H1 (cell line): Measurements from ENCODE around the gene TDRD1. TPM values are rescaled to one million over a fixed set of nuclear protein-coding genes. Genes with fewer than 3 reads are reported as not detected.

Experiments
- POLR2AphosphoS5 ChIP-seq: IDR thresholded peaks from 2 replicates; pipeline ENCODE4 v1.6.1; 2011; ENCODE audit warnings: low read depth, low read length
- SIRT6 ChIP-seq: IDR thresholded peaks from one replicate; pipeline ENCODE4 v1.7.1; 2012; ENCODE audit warnings: low read length, inconsistent platforms
- SIX5 ChIP-seq: IDR thresholded peaks from 2 replicates; pipeline ENCODE4 v1.6.1; 2011; ENCODE audit warnings: mild to moderate bottlenecking, low read depth, low read length
- SRF ChIP-seq: IDR thresholded peaks from 2 replicates; pipeline ENCODE4 v1.6.1; 2011; ENCODE audit warnings: mild to moderate bottlenecking, low read depth, low read length, moderate library complexity
- polyA plus RNA-seq, 7 experiments: library from polyadenylated mRNA; depleted of rRNA in 3 of 7; stranded (reverse) in 5 of 7; unstranded in 2 of 7; fragments of >200 nt in 5 of 7; fragments of 200-250 nt in 2 of 7; gene quantifications; 1 replicate in 5 of 7; 2 replicates in 1 of 7; 4 replicates in 1 of 7; pipeline versions ENCODE4 v1.2.1 to v1.2.3, GENCODE V29; 2011 to 2013; ENCODE audit warnings: missing spikeins in 2 of 7, mixed read lengths in 2 of 7
- total RNA-seq: library from RNA; stranded (reverse); fragmentation: NEBNext Ultra II Directional; extraction: Animal tissue kit (Norgen Biotek cat#: 25700); gene quantifications from 2 replicates; pipeline ENCODE4 v1.2.1, GENCODE V29; 2021

Gene TDRD1
- total and polyA plus RNA-seq, 2 of the 8 experiments (the other 6 are each of a cell fraction or from before 2014, with no cell fraction given) = 0.02 to 0.71 TPM

- no peak for TF ChIP-seq SIX5
- TF ChIP-seq SIRT6 = no peak
- no peak for TF ChIP-seq POLR2AphosphoS5
- TF ChIP-seq SRF = no peak
Observed at GRCh38 chr10:114131094-114131493, 48.1 kb upstream of the TDRD1 start (continued).
